Esophagus muscularis mucosa (tissue), 4 donors: ENCODE data around the gene CSGALNACT2. TPM values are rescaled to one million over a fixed set of nuclear protein-coding genes. Genes with fewer than 3 reads are reported as not detected.

Source experiments
- DNase-seq: peaks from one replicate; pipeline ENCODE4 v3.0.0-alpha.2; 2017; ENCODE audit errors: extremely low spot score
- H3K27ac ChIP-seq, 4 donors: fragments of 200-600 bp; sonication (generic); replicated peaks in 1 of 4; 1 replicate in 3 of 4; 2 replicates in 1 of 4; pipeline ENCODE4 v1.5.1; 2016 to 2019; ENCODE audit warnings: mild to moderate bottlenecking in 1 of 4
- H3K27me3 ChIP-seq, 4 donors: fragments of 200-600 bp; sonication (generic); one replicate each; pipeline versions ENCODE4 v1.5.1 to v1.6.0; 2016 to 2019
- H3K36me3 ChIP-seq, 4 donors: fragments of 200-600 bp; sonication (generic); one replicate each; pipeline ENCODE4 v1.5.1; 2016 to 2019
- H3K4me1 ChIP-seq, 4 donors: fragments of 200-600 bp; sonication (generic); one replicate each; pipeline ENCODE4 v1.5.1; 2016 to 2019
- H3K4me3 ChIP-seq, 4 donors: fragments of 200-600 bp; sonication (generic); 1 replicate in 2 of 4; 2 replicates in 2 of 4; pipeline ENCODE4 v1.5.1; 2016 to 2019; ENCODE audit warnings: mild to moderate bottlenecking in 4 of 4, moderate library complexity in 1 of 4
- H3K9me3 ChIP-seq, 4 donors: fragments of 200-600 bp; sonication (generic); 1 replicate in 3 of 4; 2 replicates in 1 of 4; pipeline ENCODE4 v1.5.1; 2016 to 2019
- CTCF ChIP-seq, 3 experiments: fragments of 200-600 bp in 2 of 3; fragments of 450-650 bp in 1 of 3; sonication (generic) in 2 of 3; IDR thresholded peaks; one replicate each; pipeline ENCODE4 v1.5.1; 2017 to 2019; ENCODE audit warnings: antibody characterized with exemption in 3 of 3, mild to moderate bottlenecking in 2 of 3, moderate library complexity in 1 of 3
- EP300 ChIP-seq: sonication (generic); formaldehyde crosslinking; IDR thresholded peaks from one replicate; pipeline ENCODE4 v1.6.1; 2017; ENCODE audit warnings: antibody characterized with exemption
- POLR2A ChIP-seq: fragments of 450-650 bp; IDR thresholded peaks from one replicate; pipeline ENCODE4 v1.6.1; 2017; ENCODE audit warnings: antibody characterized with exemption, moderate library complexity, mild to moderate bottlenecking, low read depth
- POLR2AphosphoS5 ChIP-seq, 2 donors: sonication (generic); formaldehyde crosslinking; IDR thresholded peaks; one replicate each; pipeline ENCODE4 v1.6.1; 2017; ENCODE audit warnings: antibody characterized with exemption in 2 of 2
- WGBS: methylation state at CpG from one replicate; pipeline ENCODE4 v1.1.5; 2018; 5-methylcytosine and 5-hydroxymethylcytosine counted together
- intact Hi-C: fragments of 100-400 bp; cut with DNase I; formaldehyde crosslinking; loops from one replicate; pipeline ENCODE4 v1.15.1; 2023
- total RNA-seq, 4 donors: library from RNA; depleted of rRNA; stranded (reverse); fragments of >200 nt; gene quantifications; one replicate each; pipeline versions ENCODE4 v1.1.0 to v1.2.1, GENCODE V29; 2016

Gene CSGALNACT2
- total RNA-seq, 4 donors from 2014 or later: 25.6 to 39.5 (median 33.9) TPM

GRCh38 chr10:43234471-43235041, 96.3 kb downstream of the CSGALNACT2 start:
- intact Hi-C loops: no loop called here
- Histone ChIP-seq H3K4me1 (peaks cover 1 to 10% (median 6%) of the 10 kb centered on the region in 4 donors), H3K9me3 (peaks cover 0 to 2% (median 0%) of the 10 kb centered on the region in 4 donors), H3K36me3 (no peaks in the 10 kb centered on the region), H3K27ac (no peak overlapping the region), H3K27me3 (peaks cover 0 to 39% (median 10%) of the 10 kb centered on the region in 4 donors), H3K4me3 (no peak overlapping the region)
- WGBS: 79% methylated on average over 3 of the region's 9 CpGs
- no peak for DNase-seq
- TF ChIP-seq POLR2AphosphoS5 (IDR thresholded peaks at IDR 0.05) (no peak), POLR2A (no peak), CTCF (IDR thresholded peaks at IDR 0.05) (no peak), EP300 (no peak)

Other genes with a start within 250 kb of the CSGALNACT2 start
- gene RET, start 61.4 kb upstream of the CSGALNACT2 start, total RNA-seq: 1 to 10 TPM; 1.7 to 4.0 (median 3.0) TPM
- gene RASGEF1A, start 128.6 kb downstream of the CSGALNACT2 start, total RNA-seq: 1 to 10 TPM in 2 of 4 donors, under 1 TPM in 2; 0.42 to 7.1 (median 1.0) TPM
- gene FXYD4, start 233.2 kb downstream of the CSGALNACT2 start, total RNA-seq: not detected